Right lobe of liver (tissue), 4 donors: Measurements from ENCODE around the gene IL33.

ENCODE experiments used
- POLR2A ChIP-seq: fragments of 450-650 bp; IDR thresholded peaks from one replicate; pipeline ENCODE4 v1.6.1; 2017; ENCODE audit warnings: antibody characterized with exemption, mild to moderate bottlenecking
- TF ChIP-seq, protein P1 (sequence below), 4 donors: fragments of 200-600 bp in 3 of 4; fragments of 450-650 bp in 1 of 4; IDR thresholded peaks; one replicate each; pipeline versions ENCODE4 v1.5.1 to v1.8.0; 2016 to 2022; ENCODE audit warnings: antibody characterized with exemption in 4 of 4, mild to moderate bottlenecking in 2 of 4
- donor health status: DM: no; HTN: no; CAD: no.
- donor health status: DM: no; HTN: no; CAD: no.
- donor health status: DM: no; HTN: yes; CAD: no.

GRCh38 chr9:6184749-6185645 lies 30.6 kb upstream of the IL33 start:
- TF ChIP-seq, protein P1, sequence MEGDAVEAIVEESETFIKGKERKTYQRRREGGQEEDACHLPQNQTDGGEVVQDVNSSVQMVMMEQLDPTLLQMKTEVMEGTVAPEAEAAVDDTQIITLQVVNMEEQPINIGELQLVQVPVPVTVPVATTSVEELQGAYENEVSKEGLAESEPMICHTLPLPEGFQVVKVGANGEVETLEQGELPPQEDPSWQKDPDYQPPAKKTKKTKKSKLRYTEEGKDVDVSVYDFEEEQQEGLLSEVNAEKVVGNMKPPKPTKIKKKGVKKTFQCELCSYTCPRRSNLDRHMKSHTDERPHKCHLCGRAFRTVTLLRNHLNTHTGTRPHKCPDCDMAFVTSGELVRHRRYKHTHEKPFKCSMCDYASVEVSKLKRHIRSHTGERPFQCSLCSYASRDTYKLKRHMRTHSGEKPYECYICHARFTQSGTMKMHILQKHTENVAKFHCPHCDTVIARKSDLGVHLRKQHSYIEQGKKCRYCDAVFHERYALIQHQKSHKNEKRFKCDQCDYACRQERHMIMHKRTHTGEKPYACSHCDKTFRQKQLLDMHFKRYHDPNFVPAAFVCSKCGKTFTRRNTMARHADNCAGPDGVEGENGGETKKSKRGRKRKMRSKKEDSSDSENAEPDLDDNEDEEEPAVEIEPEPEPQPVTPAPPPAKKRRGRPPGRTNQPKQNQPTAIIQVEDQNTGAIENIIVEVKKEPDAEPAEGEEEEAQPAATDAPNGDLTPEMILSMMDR (IDR thresholded peaks at IDR 0.05), result no peak
- TF ChIP-seq POLR2A, result no peak
